ENCODE measurements around the gene ACOX2.

ACOX2 gene

DNA sequence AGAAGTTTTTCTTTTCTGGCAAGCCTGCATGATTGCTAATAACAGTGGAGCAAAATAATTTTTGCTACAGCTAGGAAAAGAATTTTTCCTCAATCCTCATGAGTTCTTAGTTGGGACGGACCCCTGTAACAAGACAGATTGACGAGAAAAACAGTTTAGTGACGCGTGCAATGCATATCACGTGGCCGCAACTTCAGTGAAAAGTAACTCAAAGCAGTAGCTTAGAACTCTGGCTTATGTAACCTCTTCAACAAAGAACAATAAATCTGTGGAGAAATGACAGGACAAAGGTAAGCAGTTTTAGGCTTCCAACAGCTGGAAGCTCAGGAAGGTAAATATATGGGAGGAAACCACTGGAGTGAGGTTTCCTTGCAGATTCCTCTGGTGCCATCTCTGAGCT, 20.5 kb upstream of the ACOX2 start:
- no peaks in the 10 kb centered on the region for H3K79me2 ChIP-seq (ENCODE audit: control insufficient read depth, low read length)
- H3K27me3 ChIP-seq (ENCODE audit: control insufficient read depth, low read length): peaks cover 8% of the 10 kb centered on the region; the same call in 1 of the 2 replicates
- H3K4me2 ChIP-seq (ENCODE audit: low read length): no peak overlapping the region
- no peaks in the 10 kb centered on the region for H3F3A ChIP-seq (ENCODE audit: control insufficient read depth, insufficient read depth)
- H3K9me2 ChIP-seq (replicated peaks; ENCODE audit: control insufficient read depth, low read length): no peaks in the 10 kb centered on the region
- no peaks in the 10 kb centered on the region for H3K36me3 ChIP-seq (ENCODE audit: control insufficient read depth, low read length)
- H3K27ac ChIP-seq (ENCODE audit: low read depth, low read length): no peak overlapping the region
- no peaks in the 10 kb centered on the region for H3K4me1 ChIP-seq (ENCODE audit: control insufficient read depth, low read length)
- H3K9me3 ChIP-seq (ENCODE audit: control insufficient read depth, insufficient read depth, low read length): no peaks in the 10 kb centered on the region
- H3K4me3 ChIP-seq (ENCODE audit: low read length): no peak overlapping the region
- no peak for TF ChIP-seq EZH2phosphoT487 (IDR thresholded peaks at IDR 0.05; ENCODE audit: borderline replicate concordance, low read length)
- no peak for TF ChIP-seq CTCF (IDR thresholded peaks at IDR 0.05; ENCODE audit: low read depth, low read length, poor library complexity, severe bottlenecking)
- no peaks in the 10 kb centered on the region for H4K20me1 ChIP-seq (ENCODE audit: control insufficient read depth, insufficient read depth, low read depth, low read length)

GRCh38 chr3:58556761-58557221, 19.8 kb upstream of the ACOX2 start:
- H3K4me3 ChIP-seq (ENCODE audit: low read length): no peak overlapping the region
- no peaks in the 10 kb centered on the region for H3K4me1 ChIP-seq (ENCODE audit: control insufficient read depth, low read length)
- no peaks in the 10 kb centered on the region for H4K20me1 ChIP-seq (ENCODE audit: control insufficient read depth, insufficient read depth, low read depth, low read length)
- H3K79me2 ChIP-seq (ENCODE audit: control insufficient read depth, low read length): no peaks in the 10 kb centered on the region
- TF ChIP-seq CTCF (IDR thresholded peaks at IDR 0.05; ENCODE audit: low read depth, low read length, poor library complexity, severe bottlenecking) (no peak), EZH2phosphoT487 (IDR thresholded peaks at IDR 0.05; ENCODE audit: borderline replicate concordance, low read length) (no peak)
- H3K9me3 ChIP-seq (ENCODE audit: control insufficient read depth, insufficient read depth, low read length): no peaks in the 10 kb centered on the region
- no peaks in the 10 kb centered on the region for H3K9me2 ChIP-seq (replicated peaks; ENCODE audit: control insufficient read depth, low read length)
- no peak overlapping the region for H3K27ac ChIP-seq (ENCODE audit: low read depth, low read length)
- H3K4me2 ChIP-seq (ENCODE audit: low read length): no peak overlapping the region
- H3K27me3 ChIP-seq (ENCODE audit: control insufficient read depth, low read length): peaks cover 8% of the 10 kb centered on the region; the same call in 1 of the 2 replicates
- H3F3A ChIP-seq (ENCODE audit: control insufficient read depth, insufficient read depth): no peaks in the 10 kb centered on the region
- H3K36me3 ChIP-seq (ENCODE audit: control insufficient read depth, low read length): no peaks in the 10 kb centered on the region

DNA sequence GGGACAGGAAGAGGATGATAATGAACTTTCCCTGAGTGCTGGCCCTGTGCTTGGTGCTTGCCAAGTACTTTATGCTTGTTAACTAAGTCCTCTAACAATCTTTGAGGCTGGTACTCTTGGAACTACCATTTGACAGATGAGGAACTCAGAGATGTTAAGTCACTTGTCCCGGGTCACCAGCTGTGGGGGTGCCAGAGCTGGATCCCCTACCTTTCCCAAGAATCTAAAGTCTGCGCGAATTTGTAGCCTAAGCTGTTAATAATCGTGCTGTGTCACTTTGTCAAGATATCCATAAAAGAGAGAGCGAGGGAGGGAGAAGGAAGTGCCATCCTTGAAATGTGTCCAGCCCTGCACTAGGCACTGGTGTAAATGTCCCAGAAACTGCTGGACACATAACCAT, 19.0 kb upstream of the ACOX2 start:
- Histone ChIP-seq H3K27ac (ENCODE audit: low read depth, low read length) (no peak overlapping the region), H3K36me3 (ENCODE audit: control insufficient read depth, low read length) (no peaks in the 10 kb centered on the region), H3F3A (ENCODE audit: control insufficient read depth, insufficient read depth) (no peaks in the 10 kb centered on the region), H3K4me3 (ENCODE audit: low read length) (no peak overlapping the region), H3K4me1 (ENCODE audit: control insufficient read depth, low read length) (no peaks in the 10 kb centered on the region), H4K20me1 (ENCODE audit: control insufficient read depth, insufficient read depth, low read depth, low read length) (no peaks in the 10 kb centered on the region), H3K9me2 (replicated peaks; ENCODE audit: control insufficient read depth, low read length) (no peaks in the 10 kb centered on the region), H3K9me3 (ENCODE audit: control insufficient read depth, insufficient read depth, low read length) (no peaks in the 10 kb centered on the region), H3K4me2 (ENCODE audit: low read length) (no peak overlapping the region), H3K27me3 (ENCODE audit: control insufficient read depth, low read length) (peaks cover 8% of the 10 kb centered on the region; the same call in 1 of the 2 replicates), H3K79me2 (ENCODE audit: control insufficient read depth, low read length) (no peaks in the 10 kb centered on the region)
- TF ChIP-seq EZH2phosphoT487 (IDR thresholded peaks at IDR 0.05; ENCODE audit: borderline replicate concordance, low read length) (no peak), CTCF (IDR thresholded peaks at IDR 0.05; ENCODE audit: low read depth, low read length, poor library complexity, severe bottlenecking) (no peak)

Data from DOHH2 (cell line).